ENCODE data around the gene MARF1. TPM values are rescaled to one million over a fixed set of nuclear protein-coding genes. Genes with fewer than 3 reads are reported as not detected.
A peak's percentile ranks its signal among the peaks of the same experiment; 100 is the strongest.

MARF1 gene
- total RNA-seq, 1 experiment from 2014 or later, result 51.5 TPM

DNA sequence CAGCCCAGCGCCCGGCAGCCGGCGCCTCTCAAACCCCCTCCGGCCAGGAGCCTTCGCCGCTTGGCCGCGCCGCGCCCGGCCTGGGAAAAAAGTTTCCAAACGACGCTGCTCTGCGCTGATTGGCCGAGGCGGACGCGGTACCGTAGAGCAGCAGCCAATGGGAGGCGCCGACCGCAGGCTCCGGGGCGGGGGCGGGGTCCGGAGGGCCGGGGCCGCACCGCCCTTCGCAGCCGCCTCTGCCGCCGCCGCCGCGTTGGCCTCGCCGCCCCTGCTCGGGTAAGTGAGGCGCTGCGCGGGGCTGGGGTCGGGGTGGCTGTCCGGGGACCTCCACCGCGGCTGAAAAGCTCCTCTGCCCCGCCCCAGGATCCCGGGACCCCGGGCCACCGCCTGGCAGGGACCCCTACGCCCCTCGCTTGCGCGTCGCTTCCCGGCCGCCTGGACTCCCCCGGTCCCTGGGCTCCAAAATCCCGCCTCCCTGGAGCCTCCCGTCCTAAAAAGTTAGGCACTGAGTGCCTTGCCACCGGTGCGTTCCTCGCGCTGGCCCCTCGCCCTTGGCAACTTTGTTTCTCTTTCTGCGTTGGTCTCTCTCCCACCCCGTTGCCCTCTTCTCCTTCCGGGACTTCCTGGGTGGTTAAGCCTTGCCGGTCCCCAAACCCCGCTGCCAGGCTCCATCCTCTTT lies 7.2 kb upstream of the MARF1 start, which contains the start of gene NDE1:
Gene NDE1, plus strand, starts transcription at position 227 of the 679 bp plus-strand sequence. CDS start 14,534 bp downstream, outside the sequence.
- Histone ChIP-seq H3K9me3 (ENCODE audit: control insufficient read depth, insufficient read depth, low read depth, low read length) (no peaks in the 10 kb centered on the region), H3K36me3 (ENCODE audit: control insufficient read depth, insufficient read depth, low read length) (no peaks in the 10 kb centered on the region; the same call in 1 of the 2 replicates), H3K27me3 (ENCODE audit: control insufficient read depth, insufficient read depth, low read length) (no peaks in the 10 kb centered on the region), H3K27ac (ENCODE audit: low read length) (peak within 1 kb of the TSS; percentile 86), H3K4me1 (ENCODE audit: control insufficient read depth, insufficient read depth, low read length) (peaks cover 25% of the 10 kb centered on the region), H3K4me3 (ENCODE audit: low read depth in 2 of 2, low read length in 2 of 2) (peak within 1 kb of the TSS; percentile 69 to 90)
- ChIA-PET CTCF (no interaction called here), POLR2A (no interaction called here)
- intact Hi-C loops (cut with micrococcal nuclease; ENCODE audit: unreplicated experiment) (no loop called here), in situ Hi-C loops (cut with HindIII; ENCODE audit: low pct_unique_long_range_greater_than_20kb, low sequenced_read_pairs) (no loop called here)
- BruUV-seq (replicated peaks), result no TSS peak
- peak; percentile 98 for ATAC-seq
- DNase-seq (ENCODE audit: low read depth, low spot score), result no peak
- TF ChIP-seq POLR2AphosphoS5 (IDR thresholded peaks at IDR 0.05; ENCODE audit: low read depth, low read length) (peak; percentile 69), REST (IDR thresholded peaks at IDR 0.05; ENCODE audit: insufficient read depth in 1 of 2, low read depth in 2 of 2, low read length in 1 of 2) (0 out of 4 replicates have a peak, but pooled peaks of 1 of the 2 experiments have one; percentile 19), SIN3A (IDR thresholded peaks at IDR 0.05; ENCODE audit: borderline replicate concordance, insufficient read depth, low read depth, low read length) (no peak; the same call in 1 of the 2 replicates)

DNA sequence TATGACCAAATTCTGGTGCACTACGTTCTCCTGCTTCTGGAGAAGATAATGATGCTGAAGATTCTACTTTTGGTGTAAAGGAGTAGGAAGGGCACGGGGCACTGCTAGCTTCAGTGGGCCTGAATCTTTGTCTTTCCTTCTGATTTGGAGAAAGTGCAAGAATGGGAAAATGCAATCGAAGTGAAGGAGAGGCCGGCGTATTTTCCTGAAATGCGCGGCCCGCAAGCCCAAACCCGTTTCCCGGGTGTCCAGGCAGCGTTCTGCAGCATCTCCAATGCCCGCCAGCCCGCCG lies 6.7 kb upstream of the MARF1 start:
- H3K27ac ChIP-seq (ENCODE audit: low read length), result peak overlapping the region; percentile 74

More for the DNA sequence above, 6.7 kb upstream of the MARF1 start:
- peak overlapping the region; percentile 66 to 69 for H3K4me3 ChIP-seq (ENCODE audit: low read depth in 2 of 2, low read length in 2 of 2)
- H3K36me3 ChIP-seq (ENCODE audit: control insufficient read depth, insufficient read depth, low read length), result no peaks in the 10 kb centered on the region; the same call in 1 of the 2 replicates
- no peak for TF ChIP-seq TCF7L2 (IDR thresholded peaks at IDR 0.05; ENCODE audit: low read depth, low read length)
- TF ChIP-seq CTCF (IDR thresholded peaks at IDR 0.05), result no peak
- no peak for TF ChIP-seq SIN3A (IDR thresholded peaks at IDR 0.05; ENCODE audit: borderline replicate concordance, insufficient read depth, low read depth, low read length)
- TF ChIP-seq REST (IDR thresholded peaks at IDR 0.05; ENCODE audit: insufficient read depth in 1 of 2, low read depth in 2 of 2, low read length in 1 of 2), result no peak
- no peak for TF ChIP-seq POLR2AphosphoS5 (IDR thresholded peaks at IDR 0.05; ENCODE audit: low read depth, low read length)
- H3K9me3 ChIP-seq (ENCODE audit: control insufficient read depth, insufficient read depth, low read depth, low read length), result no peaks in the 10 kb centered on the region
- H3K4me1 ChIP-seq (ENCODE audit: control insufficient read depth, insufficient read depth, low read length), result peaks cover 30% of the 10 kb centered on the region
- no TSS peak for BruUV-seq (replicated peaks)
- intact Hi-C loops (cut with micrococcal nuclease; ENCODE audit: unreplicated experiment), result no loop called here
- CTCF ChIA-PET, result no interaction called here
- POLR2A ChIA-PET, result no interaction called here
- in situ Hi-C loops (cut with HindIII; ENCODE audit: low pct_unique_long_range_greater_than_20kb, low sequenced_read_pairs), result no loop called here
- ATAC-seq, result peak; percentile 6
- DNase-seq (ENCODE audit: low read depth, low spot score), result no peak
- no peaks in the 10 kb centered on the region for H3K27me3 ChIP-seq (ENCODE audit: control insufficient read depth, insufficient read depth, low read length)
